Measurements from ENCODE around the gene PRAMEF1.

- TF ChIP-seq CTCF (conservative IDR thresholded peaks at IDR 0.05; ENCODE audit: low read length) (no peak), EZH2phosphoT487 (IDR thresholded peaks at IDR 0.05; ENCODE audit: borderline replicate concordance) (no peak)
Measured at GRCh38 chr1:12754738-12755137, 36.5 kb upstream of the PRAMEF1 start.

Data from Loucy (cell line).